Liver (tissue), 9 donors: ENCODE data around the gene TRIOBP. TPM values are rescaled to one million over a fixed set of nuclear protein-coding genes. Genes with fewer than 3 reads are reported as not detected.
A peak's percentile ranks its signal among the peaks of the same experiment; 100 is the strongest.

ENCODE experiments used
- DNase-seq: peaks from one replicate; pipeline ENCODE4 v3.0.0-alpha.2; 2017; ENCODE audit warnings: low spot score
- H3K27ac ChIP-seq, 2 donors: one replicate each; pipeline ENCODE4 v1.7.0; 2013; ENCODE audit warnings: inconsistent platforms in 2 of 2, low read length in 2 of 2, control low read depth in 1 of 2, low read depth in 1 of 2, mild to moderate bottlenecking in 1 of 2
- H3K27me3 ChIP-seq, 4 donors: one replicate each; pipeline versions ENCODE4 v1.6.1 to v1.7.0; 2013; ENCODE audit warnings: low read length in 3 of 4, inconsistent platforms in 1 of 4, mild to moderate bottlenecking in 1 of 4, moderate library complexity in 1 of 4; ENCODE audit not compliant: control insufficient read depth in 4 of 4, insufficient read depth in 4 of 4
- H3K36me3 ChIP-seq, 4 donors: one replicate each; pipeline versions ENCODE4 v1.6.1 to v1.7.0; 2013; ENCODE audit warnings: low read length in 3 of 4, mild to moderate bottlenecking in 3 of 4, low read depth in 1 of 4, moderate library complexity in 1 of 4; ENCODE audit not compliant: control insufficient read depth in 4 of 4, insufficient read depth in 3 of 4
- H3K4me1 ChIP-seq, 4 donors: one replicate each; pipeline versions ENCODE4 v1.6.1 to v1.7.0; 2013; ENCODE audit warnings: low read length in 3 of 4, mild to moderate bottlenecking in 3 of 4, moderate library complexity in 1 of 4; ENCODE audit not compliant: control insufficient read depth in 4 of 4, insufficient read depth in 4 of 4
- H3K4me3 ChIP-seq, 3 donors: one replicate each; pipeline versions ENCODE4 v1.6.1 to v1.7.0; 2013; ENCODE audit warnings: low read length in 3 of 3, control low read depth in 1 of 3, low read depth in 1 of 3, mild to moderate bottlenecking in 1 of 3
- H3K9ac ChIP-seq, 2 donors: one replicate each; pipeline ENCODE4 v1.7.0; 2013; ENCODE audit warnings: low read length in 2 of 2, mild to moderate bottlenecking in 2 of 2, moderate library complexity in 2 of 2, control low read depth in 1 of 2, low read depth in 1 of 2
- H3K9me3 ChIP-seq, 4 donors: one replicate each; pipeline versions ENCODE4 v1.6.1 to v1.7.0; 2013; ENCODE audit warnings: low read length in 3 of 4; ENCODE audit not compliant: control insufficient read depth in 4 of 4
- EGR1 ChIP-seq, 2 donors: IDR thresholded peaks; 2 replicates each; pipeline ENCODE4 v1.6.1; 2016 to 2018; ENCODE audit warnings: antibody characterized with exemption in 2 of 2, low read depth in 2 of 2
- FOXA1 ChIP-seq: IDR thresholded peaks from 2 replicates; pipeline ENCODE4 v1.6.1; 2016; ENCODE audit warnings: antibody characterized with exemption
- FOXA2 ChIP-seq: IDR thresholded peaks from 2 replicates; pipeline ENCODE4 v1.6.1; 2016; ENCODE audit warnings: antibody characterized with exemption
- GABPA ChIP-seq, 2 donors: IDR thresholded peaks in 1 of 2; conservative IDR thresholded peaks in 1 of 2; 2 replicates each; pipeline ENCODE4 v1.6.1; 2016; ENCODE audit warnings: antibody characterized with exemption in 2 of 2, mild to moderate bottlenecking in 1 of 2, moderate library complexity in 1 of 2
- HNF4G ChIP-seq: IDR thresholded peaks from 2 replicates; pipeline ENCODE4 v1.6.1; 2016; ENCODE audit warnings: antibody characterized with exemption
- JUND ChIP-seq, 2 donors: IDR thresholded peaks; 2 replicates each; pipeline ENCODE4 v1.6.1; 2016; ENCODE audit warnings: antibody characterized with exemption in 2 of 2
- NR2F2 ChIP-seq: IDR thresholded peaks from 2 replicates; pipeline ENCODE4 v1.6.1; 2016; ENCODE audit warnings: antibody characterized with exemption
- RAD21 ChIP-seq, 2 donors: IDR thresholded peaks; 2 replicates each; pipeline ENCODE4 v1.6.1; 2016; ENCODE audit warnings: antibody characterized with exemption in 2 of 2, mild to moderate bottlenecking in 2 of 2
- RXRA ChIP-seq, 2 donors: IDR thresholded peaks; 2 replicates each; pipeline ENCODE4 v1.6.1; 2017 to 2018; ENCODE audit warnings: antibody characterized with exemption in 2 of 2, mild to moderate bottlenecking in 1 of 2
- SP1 ChIP-seq: IDR thresholded peaks from 2 replicates; pipeline ENCODE4 v1.6.1; 2018; ENCODE audit warnings: antibody characterized with exemption, mild to moderate bottlenecking
- TAF1 ChIP-seq: conservative IDR thresholded peaks from 2 replicates; pipeline ENCODE4 v1.6.1; 2016; ENCODE audit warnings: antibody characterized with exemption, mild to moderate bottlenecking
- YY1 ChIP-seq: IDR thresholded peaks from 2 replicates; pipeline ENCODE4 v1.6.1; 2016; ENCODE audit warnings: antibody characterized with exemption, mild to moderate bottlenecking
- WGBS: extraction: QIAGEN DNeasy Blood & Tissue Kit; methylation state at CpG from one replicate; pipeline ENCODE4 v1.1.7; 2013; 5-methylcytosine and 5-hydroxymethylcytosine counted together
- polyA plus RNA-seq, 2 donors: library from polyadenylated mRNA; stranded (reverse) in 1 of 2; unstranded in 1 of 2; fragments of 200-250 nt in 1 of 2; fragments of >200 nt in 1 of 2; fragmentation: Nextera tagmentation in 1 of 2; extraction: Ambion mirVana in 1 of 2; gene quantifications; one replicate each; pipeline versions ENCODE4 v1.2.1 to v1.2.3, GENCODE V29; 2013 to 2015
- total RNA-seq, 2 donors: library from RNA; depleted of rRNA; stranded (reverse); fragments of >200 nt; gene quantifications; one replicate each; pipeline ENCODE4 v1.2.3, GENCODE V29; 2014
- TF ChIP-seq, protein P1 (sequence below): IDR thresholded peaks from 2 replicates; pipeline ENCODE4 v1.6.1; 2016; ENCODE audit warnings: antibody characterized with exemption, mild to moderate bottlenecking
- TF ChIP-seq, protein P2 (sequence below): IDR thresholded peaks from 2 replicates; pipeline ENCODE4 v1.6.1; 2016; ENCODE audit warnings: antibody characterized with exemption
- TF ChIP-seq, protein P3 (sequence below): IDR thresholded peaks from 2 replicates; pipeline ENCODE4 v1.6.1; 2016; ENCODE audit warnings: antibody characterized with exemption
- TF ChIP-seq, protein P4 (sequence below): IDR thresholded peaks from 2 replicates; pipeline ENCODE4 v1.6.1; 2016; ENCODE audit warnings: antibody characterized with exemption
- TF ChIP-seq, protein P5 (sequence below): fragments of 150-350 bp; IDR thresholded peaks from 2 replicates; pipeline ENCODE4 v1.5.1; 2017; ENCODE audit warnings: improper control_type of control experiment, low read depth, low read length; ENCODE audit not compliant: missing input control
- donor health status: healthy.
- donor health status: healthy.
- donor health status: healthy.
- donor health status: healthy.
- donor health status: healthy.

The TRIOBP gene
- total and polyA plus RNA-seq, 4 donors: 4.8 to 41.1 (median 21.6) TPM

DNA sequence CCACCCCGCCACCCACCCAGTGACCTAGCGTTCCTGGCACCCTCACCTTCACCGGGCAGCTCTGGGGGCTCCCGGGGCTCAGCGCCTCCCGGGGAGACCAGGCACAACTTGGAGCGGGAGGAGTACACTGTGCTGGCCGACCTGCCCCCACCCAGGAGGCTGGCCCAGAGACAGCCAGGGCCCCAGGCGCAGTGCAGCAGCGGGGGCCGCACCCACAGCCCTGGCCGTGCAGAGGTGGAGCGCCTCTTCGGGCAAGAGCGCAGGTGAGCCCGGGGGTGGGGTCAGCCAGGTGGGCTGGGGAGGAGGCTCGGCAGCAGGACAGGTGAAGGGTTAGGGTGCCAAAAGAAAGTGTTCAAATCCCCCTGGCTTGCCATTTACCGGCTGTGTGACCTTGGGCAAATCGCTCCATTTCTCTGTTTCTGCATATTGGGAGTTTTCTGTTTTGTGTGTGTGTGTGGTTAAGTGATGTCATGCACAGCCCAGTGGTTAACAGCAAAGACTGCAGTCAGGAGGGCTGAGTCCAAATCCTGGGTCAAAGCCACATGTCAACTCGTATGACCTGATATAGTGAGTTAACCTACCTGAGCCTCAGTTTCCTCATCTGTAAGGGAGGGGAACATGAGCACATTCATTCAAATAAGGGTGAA is 29.5 kb downstream of the TRIOBP start (continued):
- TF ChIP-seq EGR1 (IDR thresholded peaks at IDR 0.05; ENCODE audit: low read depth in 2 of 2): no peak
- TF ChIP-seq SP1: no peak
- no peak for TF ChIP-seq JUND (IDR thresholded peaks at IDR 0.05)
- TF ChIP-seq RXRA (IDR thresholded peaks at IDR 0.05): peak in 1 of 2 donors; percentile 47

DNA sequence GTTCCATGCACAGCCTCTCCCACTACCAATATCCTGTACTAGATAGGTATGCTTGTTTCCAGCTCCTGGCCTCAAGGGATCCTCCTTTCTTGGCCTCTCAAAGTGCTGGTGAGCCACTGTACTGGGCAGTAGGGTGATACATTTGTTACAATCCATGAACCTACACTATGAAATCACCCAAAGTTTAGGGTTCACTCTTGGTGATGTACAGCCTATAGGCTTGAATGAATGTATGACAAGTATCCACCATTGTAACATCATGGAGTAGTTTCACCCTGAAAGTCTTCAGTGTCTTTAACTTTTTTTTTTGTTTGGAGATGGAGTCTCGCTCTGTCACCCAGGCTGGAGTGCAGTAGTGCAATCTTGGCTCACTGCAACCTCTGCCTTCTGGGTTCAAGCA is 31.8 kb downstream of the TRIOBP start:
- no peaks in the 10 kb centered on the region for H3K9me3 ChIP-seq
- 98% methylated on average over 1 of the region's 1 CpG for WGBS
- TF ChIP-seq GABPA (IDR thresholded peaks at IDR 0.05 in 1 of 2, conservative IDR thresholded peaks at IDR 0.05 in 1 of 2) (no peak), RXRA (IDR thresholded peaks at IDR 0.05) (no peak), SP1 (no peak), EGR1 (IDR thresholded peaks at IDR 0.05; ENCODE audit: low read depth in 2 of 2) (no peak)
- TF ChIP-seq, protein P1, sequence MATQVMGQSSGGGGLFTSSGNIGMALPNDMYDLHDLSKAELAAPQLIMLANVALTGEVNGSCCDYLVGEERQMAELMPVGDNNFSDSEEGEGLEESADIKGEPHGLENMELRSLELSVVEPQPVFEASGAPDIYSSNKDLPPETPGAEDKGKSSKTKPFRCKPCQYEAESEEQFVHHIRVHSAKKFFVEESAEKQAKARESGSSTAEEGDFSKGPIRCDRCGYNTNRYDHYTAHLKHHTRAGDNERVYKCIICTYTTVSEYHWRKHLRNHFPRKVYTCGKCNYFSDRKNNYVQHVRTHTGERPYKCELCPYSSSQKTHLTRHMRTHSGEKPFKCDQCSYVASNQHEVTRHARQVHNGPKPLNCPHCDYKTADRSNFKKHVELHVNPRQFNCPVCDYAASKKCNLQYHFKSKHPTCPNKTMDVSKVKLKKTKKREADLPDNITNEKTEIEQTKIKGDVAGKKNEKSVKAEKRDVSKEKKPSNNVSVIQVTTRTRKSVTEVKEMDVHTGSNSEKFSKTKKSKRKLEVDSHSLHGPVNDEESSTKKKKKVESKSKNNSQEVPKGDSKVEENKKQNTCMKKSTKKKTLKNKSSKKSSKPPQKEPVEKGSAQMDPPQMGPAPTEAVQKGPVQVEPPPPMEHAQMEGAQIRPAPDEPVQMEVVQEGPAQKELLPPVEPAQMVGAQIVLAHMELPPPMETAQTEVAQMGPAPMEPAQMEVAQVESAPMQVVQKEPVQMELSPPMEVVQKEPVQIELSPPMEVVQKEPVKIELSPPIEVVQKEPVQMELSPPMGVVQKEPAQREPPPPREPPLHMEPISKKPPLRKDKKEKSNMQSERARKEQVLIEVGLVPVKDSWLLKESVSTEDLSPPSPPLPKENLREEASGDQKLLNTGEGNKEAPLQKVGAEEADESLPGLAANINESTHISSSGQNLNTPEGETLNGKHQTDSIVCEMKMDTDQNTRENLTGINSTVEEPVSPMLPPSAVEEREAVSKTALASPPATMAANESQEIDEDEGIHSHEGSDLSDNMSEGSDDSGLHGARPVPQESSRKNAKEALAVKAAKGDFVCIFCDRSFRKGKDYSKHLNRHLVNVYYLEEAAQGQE: no peak
- TF ChIP-seq, protein P2, sequence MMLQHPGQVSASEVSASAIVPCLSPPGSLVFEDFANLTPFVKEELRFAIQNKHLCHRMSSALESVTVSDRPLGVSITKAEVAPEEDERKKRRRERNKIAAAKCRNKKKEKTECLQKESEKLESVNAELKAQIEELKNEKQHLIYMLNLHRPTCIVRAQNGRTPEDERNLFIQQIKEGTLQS: no peak
- H3K36me3 ChIP-seq: no peaks in the 10 kb centered on the region
- DNase-seq: no peak
- peaks cover 0 to 30% (median 20%) of the 10 kb centered on the region in 4 donors for H3K4me1 ChIP-seq
- peak overlapping the region; percentile 78 to 79 for H3K27ac ChIP-seq
- no peaks in the 10 kb centered on the region for H3K27me3 ChIP-seq
- no peak overlapping the region for H3K4me3 ChIP-seq
- H3K9ac ChIP-seq: no peak overlapping the region

DNA sequence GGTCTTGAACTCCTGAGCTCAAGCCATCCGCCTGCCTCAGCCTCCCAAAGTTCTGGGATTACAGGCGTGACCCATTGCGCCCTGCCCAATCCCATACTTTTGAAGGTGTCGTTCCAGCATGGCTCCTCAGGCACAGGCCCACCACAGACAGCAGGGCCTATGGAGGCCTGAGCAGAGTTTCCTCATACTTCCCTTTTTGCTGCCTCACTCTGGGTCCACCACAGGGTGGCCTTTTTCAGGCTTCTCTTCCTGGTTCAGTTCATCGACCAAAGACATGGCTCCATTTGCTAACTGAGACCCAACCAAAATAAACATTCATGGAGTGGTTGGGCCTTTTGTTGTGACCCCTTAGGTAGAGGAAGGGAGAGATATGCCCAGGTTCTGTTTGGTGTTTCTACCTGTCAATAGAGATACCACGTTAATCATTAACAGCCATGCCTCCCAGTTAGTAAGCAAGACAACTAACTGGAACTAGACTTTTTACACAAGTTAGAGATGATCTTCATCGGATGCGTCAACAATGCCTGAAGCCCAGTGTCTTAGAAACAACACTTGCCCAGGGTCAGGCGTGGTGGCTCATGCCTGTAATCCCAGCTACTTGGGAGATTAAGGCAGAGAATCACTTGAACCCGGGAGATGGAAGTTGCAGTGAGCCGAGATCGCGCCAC is 35.1 kb downstream of the TRIOBP start:
- Histone ChIP-seq H3K4me3 (no peak overlapping the region), H3K27me3 (no peaks in the 10 kb centered on the region), H3K36me3 (no peaks in the 10 kb centered on the region), H3K9ac (no peak overlapping the region), H3K9me3 (no peaks in the 10 kb centered on the region), H3K4me1 (peaks cover 2 to 35% (median 28%) of the 10 kb centered on the region in 4 donors), H3K27ac (peak overlapping the region; percentile 59 to 80)
- WGBS: 62% methylated on average over 13 of the region's 13 CpGs
- no peak for DNase-seq
- TF ChIP-seq YY1: peak; percentile 95
- TF ChIP-seq, protein P1: peak; percentile 54
- peak in 1 of 2 donors; percentile 18 for TF ChIP-seq JUND (IDR thresholded peaks at IDR 0.05)
- TF ChIP-seq TAF1: no peak
- TF ChIP-seq EGR1 (IDR thresholded peaks at IDR 0.05; ENCODE audit: low read depth in 2 of 2): peak in 1 of 2 donors; percentile 13
- TF ChIP-seq, protein P3, sequence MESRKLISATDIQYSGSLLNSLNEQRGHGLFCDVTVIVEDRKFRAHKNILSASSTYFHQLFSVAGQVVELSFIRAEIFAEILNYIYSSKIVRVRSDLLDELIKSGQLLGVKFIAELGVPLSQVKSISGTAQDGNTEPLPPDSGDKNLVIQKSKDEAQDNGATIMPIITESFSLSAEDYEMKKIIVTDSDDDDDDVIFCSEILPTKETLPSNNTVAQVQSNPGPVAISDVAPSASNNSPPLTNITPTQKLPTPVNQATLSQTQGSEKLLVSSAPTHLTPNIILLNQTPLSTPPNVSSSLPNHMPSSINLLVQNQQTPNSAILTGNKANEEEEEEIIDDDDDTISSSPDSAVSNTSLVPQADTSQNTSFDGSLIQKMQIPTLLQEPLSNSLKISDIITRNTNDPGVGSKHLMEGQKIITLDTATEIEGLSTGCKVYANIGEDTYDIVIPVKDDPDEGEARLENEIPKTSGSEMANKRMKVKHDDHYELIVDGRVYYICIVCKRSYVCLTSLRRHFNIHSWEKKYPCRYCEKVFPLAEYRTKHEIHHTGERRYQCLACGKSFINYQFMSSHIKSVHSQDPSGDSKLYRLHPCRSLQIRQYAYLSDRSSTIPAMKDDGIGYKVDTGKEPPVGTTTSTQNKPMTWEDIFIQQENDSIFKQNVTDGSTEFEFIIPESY: peak; percentile 46
- TF ChIP-seq HNF4G: no peak
- TF ChIP-seq, protein P4, sequence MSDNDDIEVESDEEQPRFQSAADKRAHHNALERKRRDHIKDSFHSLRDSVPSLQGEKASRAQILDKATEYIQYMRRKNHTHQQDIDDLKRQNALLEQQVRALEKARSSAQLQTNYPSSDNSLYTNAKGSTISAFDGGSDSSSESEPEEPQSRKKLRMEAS: peak; percentile 69
- TF ChIP-seq FOXA1: peak; percentile 48
- TF ChIP-seq FOXA2: peak; percentile 77
- TF ChIP-seq, protein P5, sequence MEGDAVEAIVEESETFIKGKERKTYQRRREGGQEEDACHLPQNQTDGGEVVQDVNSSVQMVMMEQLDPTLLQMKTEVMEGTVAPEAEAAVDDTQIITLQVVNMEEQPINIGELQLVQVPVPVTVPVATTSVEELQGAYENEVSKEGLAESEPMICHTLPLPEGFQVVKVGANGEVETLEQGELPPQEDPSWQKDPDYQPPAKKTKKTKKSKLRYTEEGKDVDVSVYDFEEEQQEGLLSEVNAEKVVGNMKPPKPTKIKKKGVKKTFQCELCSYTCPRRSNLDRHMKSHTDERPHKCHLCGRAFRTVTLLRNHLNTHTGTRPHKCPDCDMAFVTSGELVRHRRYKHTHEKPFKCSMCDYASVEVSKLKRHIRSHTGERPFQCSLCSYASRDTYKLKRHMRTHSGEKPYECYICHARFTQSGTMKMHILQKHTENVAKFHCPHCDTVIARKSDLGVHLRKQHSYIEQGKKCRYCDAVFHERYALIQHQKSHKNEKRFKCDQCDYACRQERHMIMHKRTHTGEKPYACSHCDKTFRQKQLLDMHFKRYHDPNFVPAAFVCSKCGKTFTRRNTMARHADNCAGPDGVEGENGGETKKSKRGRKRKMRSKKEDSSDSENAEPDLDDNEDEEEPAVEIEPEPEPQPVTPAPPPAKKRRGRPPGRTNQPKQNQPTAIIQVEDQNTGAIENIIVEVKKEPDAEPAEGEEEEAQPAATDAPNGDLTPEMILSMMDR: peak; percentile 36
- TF ChIP-seq RAD21 (IDR thresholded peaks at IDR 0.05): peak; percentile 37 to 57
- peak; percentile 35 for TF ChIP-seq NR2F2
